Muscle layer of colon (tissue), 2 donors: ENCODE data around the gene PJA1.

Experiments
- H3K27ac ChIP-seq: one replicate; pipeline ENCODE4 v1.7.0; 2013; ENCODE audit warnings: low read depth, mild to moderate bottlenecking, low read length, moderate library complexity
- H3K27me3 ChIP-seq, 2 donors: one replicate each; pipeline ENCODE4 v1.7.0; 2013; ENCODE audit warnings: low read length in 2 of 2, mild to moderate bottlenecking in 2 of 2; ENCODE audit not compliant: insufficient read depth in 2 of 2, control insufficient read depth in 1 of 2
- H3K36me3 ChIP-seq: one replicate; pipeline ENCODE4 v1.7.0; 2013; ENCODE audit warnings: mild to moderate bottlenecking, low read length; ENCODE audit not compliant: insufficient read depth
- H3K4me1 ChIP-seq: one replicate; pipeline ENCODE4 v1.7.0; 2013; ENCODE audit warnings: mild to moderate bottlenecking, low read length; ENCODE audit not compliant: insufficient read depth
- H3K4me3 ChIP-seq, 2 donors: one replicate each; pipeline ENCODE4 v1.7.0; 2013; ENCODE audit warnings: low read length in 2 of 2, low read depth in 1 of 2, mild to moderate bottlenecking in 1 of 2, moderate library complexity in 1 of 2
- H3K9ac ChIP-seq: one replicate; pipeline ENCODE4 v1.7.0; 2013; ENCODE audit warnings: low read length
- H3K9me3 ChIP-seq: one replicate; pipeline ENCODE4 v1.7.0; 2013; ENCODE audit warnings: mild to moderate bottlenecking, low read length
- donor health status: abdominal sarcoma.
- donor health status: Adenocarcinoma of cecum.

PJA1 gene

GRCh38 chrX:69152417-69152841, 12.8 kb downstream of the PJA1 start:
- Histone ChIP-seq H3K4me1 (no peaks in the 10 kb centered on the region), H3K9me3 (no peaks in the 10 kb centered on the region), H3K27me3 (peaks cover 0 to 28% of the 10 kb centered on the region in 2 donors), H3K4me3 (no peak overlapping the region), H3K36me3 (no peaks in the 10 kb centered on the region), H3K9ac (no peak overlapping the region), H3K27ac (no peak overlapping the region)

DNA sequence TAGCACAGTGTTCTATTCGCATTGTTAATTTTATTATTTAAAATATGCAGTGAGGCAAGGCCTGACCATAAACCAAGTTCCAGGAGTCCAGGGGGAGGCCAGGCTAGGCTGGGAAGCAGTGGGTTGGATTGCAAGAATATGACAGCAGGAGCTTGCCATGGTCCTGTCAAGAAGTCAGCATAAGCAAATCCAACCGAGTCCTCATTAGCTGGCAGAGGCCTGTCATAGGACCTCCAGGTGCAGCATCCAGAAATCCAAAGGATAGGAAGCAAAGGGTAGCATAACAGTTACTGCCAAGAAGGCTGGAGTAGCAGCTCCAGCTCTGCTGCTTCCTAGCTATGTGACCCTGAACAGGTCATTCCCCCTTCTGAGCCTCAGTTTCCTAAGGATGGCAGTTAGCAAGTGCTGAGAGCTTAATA, 13.4 kb downstream of the PJA1 start:
- Histone ChIP-seq H3K4me1 (no peaks in the 10 kb centered on the region), H3K36me3 (no peaks in the 10 kb centered on the region), H3K9me3 (no peaks in the 10 kb centered on the region), H3K27me3 (peaks cover 0 to 28% of the 10 kb centered on the region in 2 donors), H3K9ac (no peak overlapping the region), H3K4me3 (no peak overlapping the region), H3K27ac (no peak overlapping the region)

- H3K27me3 ChIP-seq, result peaks cover 0 to 21% of the 10 kb centered on the region in 2 donors
- H3K9ac ChIP-seq, result no peak overlapping the region
- no peaks in the 10 kb centered on the region for H3K36me3 ChIP-seq
- no peak overlapping the region for H3K27ac ChIP-seq
- no peaks in the 10 kb centered on the region for H3K9me3 ChIP-seq
- H3K4me1 ChIP-seq, result no peaks in the 10 kb centered on the region
- no peak overlapping the region for H3K4me3 ChIP-seq
Observed at GRCh38 chrX:69150281-69150960, 14.8 kb downstream of the PJA1 start.

DNA sequence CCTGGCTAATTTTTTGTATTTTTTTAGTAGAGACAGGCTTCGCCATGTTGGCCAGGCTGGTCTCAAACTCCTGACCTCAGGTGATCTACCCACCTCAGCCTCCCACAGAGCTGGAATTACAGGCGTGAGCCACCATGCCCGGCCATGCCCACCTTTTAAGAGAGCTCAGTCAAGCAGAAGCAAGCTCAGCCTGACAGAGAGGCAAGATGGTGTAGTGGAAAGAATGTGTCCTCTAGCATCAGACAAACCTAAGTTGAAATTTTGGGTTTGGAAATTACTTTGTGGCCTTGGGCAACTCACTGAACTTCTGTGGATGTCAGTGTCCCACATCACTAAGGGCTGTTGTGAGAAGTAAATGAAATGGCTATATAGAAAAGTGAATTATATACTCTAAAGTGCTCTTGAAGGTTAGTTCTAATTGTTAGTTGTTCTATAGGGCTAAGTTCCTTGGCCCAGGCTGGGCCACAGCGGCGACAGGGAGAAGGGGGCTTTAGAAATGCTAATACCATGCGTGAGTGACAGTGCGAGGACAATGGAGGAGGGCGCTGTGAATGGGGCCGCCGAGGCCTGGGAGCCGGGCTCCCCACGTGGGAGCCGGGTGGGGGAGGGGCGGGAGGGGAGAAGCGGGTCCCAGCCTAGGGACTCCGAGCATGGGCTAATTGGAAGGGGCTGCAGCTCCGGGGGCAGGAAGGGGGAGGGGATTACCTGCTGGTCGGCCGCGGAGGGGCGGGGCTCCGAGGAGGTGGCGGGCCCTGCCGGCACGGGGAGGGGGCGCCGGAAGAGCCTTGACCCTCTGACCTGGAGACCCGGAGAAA, 15.6 kb downstream of the PJA1 start:
- Histone ChIP-seq H3K9me3 (no peaks in the 10 kb centered on the region), H3K27me3 (peaks cover 0 to 21% of the 10 kb centered on the region in 2 donors), H3K36me3 (no peaks in the 10 kb centered on the region), H3K4me3 (no peak overlapping the region), H3K9ac (no peak overlapping the region), H3K27ac (no peak overlapping the region), H3K4me1 (no peaks in the 10 kb centered on the region)

DNA sequence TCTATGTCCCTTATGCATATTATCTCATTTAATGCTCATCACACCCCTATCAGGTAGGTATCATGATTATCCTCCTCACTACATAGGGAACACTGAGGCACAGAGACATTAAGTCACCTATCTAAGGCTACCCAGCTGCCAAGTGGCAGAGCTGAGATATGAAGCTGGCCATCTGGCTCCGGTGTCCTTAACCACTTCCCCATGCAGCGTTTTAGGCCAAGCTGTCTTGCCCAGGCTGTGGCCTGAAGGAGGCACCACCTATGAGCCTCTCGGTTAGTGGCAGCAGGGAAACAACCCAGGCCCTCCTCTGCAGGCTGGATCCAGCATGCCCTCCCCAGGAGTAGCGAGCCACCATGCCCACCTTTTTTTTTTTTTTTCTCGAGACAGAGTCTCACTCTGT, 16.3 kb downstream of the PJA1 start:
- H3K27me3 ChIP-seq, result peaks cover 0 to 19% of the 10 kb centered on the region in 2 donors
- no peaks in the 10 kb centered on the region for H3K36me3 ChIP-seq
- no peak overlapping the region for H3K27ac ChIP-seq
- no peak overlapping the region for H3K4me3 ChIP-seq
- H3K4me1 ChIP-seq, result no peaks in the 10 kb centered on the region
- no peak overlapping the region for H3K9ac ChIP-seq
- no peaks in the 10 kb centered on the region for H3K9me3 ChIP-seq

DNA sequence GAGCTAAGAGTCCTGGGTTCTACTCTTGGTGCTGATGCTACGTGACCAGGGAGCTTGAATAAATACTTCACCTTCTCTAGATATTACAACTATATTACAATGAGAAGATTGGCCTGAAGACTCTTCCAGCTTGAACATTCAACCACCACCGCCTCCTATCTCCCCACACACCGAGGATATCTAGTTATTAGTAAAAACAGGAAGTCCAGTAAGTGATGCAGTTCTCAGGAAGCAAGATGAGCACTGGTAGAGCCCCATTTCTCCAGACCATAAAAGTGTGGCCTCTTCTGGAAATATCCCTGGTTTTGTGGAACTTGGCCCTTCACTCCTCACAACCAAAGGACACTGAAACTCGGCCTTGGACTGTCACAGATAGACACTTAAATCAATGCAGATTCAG, 18.5 kb downstream of the PJA1 start:
- H3K27me3 ChIP-seq, result peaks cover 0 to 12% of the 10 kb centered on the region in 2 donors
- H3K36me3 ChIP-seq, result no peaks in the 10 kb centered on the region
- no peaks in the 10 kb centered on the region for H3K4me1 ChIP-seq
- no peak overlapping the region for H3K27ac ChIP-seq
- no peaks in the 10 kb centered on the region for H3K9me3 ChIP-seq
- H3K9ac ChIP-seq, result no peak overlapping the region
- no peak overlapping the region for H3K4me3 ChIP-seq

- Histone ChIP-seq H3K9ac (no peak overlapping the region), H3K27me3 (peaks cover 0 to 16% of the 10 kb centered on the region in 2 donors), H3K9me3 (no peaks in the 10 kb centered on the region), H3K4me1 (no peaks in the 10 kb centered on the region), H3K4me3 (no peak overlapping the region), H3K36me3 (no peaks in the 10 kb centered on the region), H3K27ac (no peak overlapping the region)
Observed at GRCh38 chrX:69145714-69146113, 19.5 kb downstream of the PJA1 start.

GRCh38 chrX:69144838-69145680, 20.2 kb downstream of the PJA1 start:
- H3K27ac ChIP-seq, result no peak overlapping the region
- H3K4me3 ChIP-seq, result no peak overlapping the region
- H3K9ac ChIP-seq, result no peak overlapping the region
- no peaks in the 10 kb centered on the region for H3K4me1 ChIP-seq
- no peaks in the 10 kb centered on the region for H3K36me3 ChIP-seq
- H3K9me3 ChIP-seq, result no peaks in the 10 kb centered on the region
- H3K27me3 ChIP-seq, result peaks cover 0 to 9% of the 10 kb centered on the region in 2 donors

- no peaks in the 10 kb centered on the region for H3K4me1 ChIP-seq
- no peak overlapping the region for H3K4me3 ChIP-seq
- H3K9me3 ChIP-seq, result no peaks in the 10 kb centered on the region
- no peak overlapping the region for H3K9ac ChIP-seq
- H3K27me3 ChIP-seq, result peaks cover 0 to 4% of the 10 kb centered on the region in 2 donors
- no peak overlapping the region for H3K27ac ChIP-seq
- no peaks in the 10 kb centered on the region for H3K36me3 ChIP-seq
Observed at GRCh38 chrX:69143530-69143929, 21.7 kb downstream of the PJA1 start.

- Histone ChIP-seq H3K27ac (no peak overlapping the region), H3K4me3 (no peak overlapping the region), H3K9ac (no peak overlapping the region), H3K36me3 (no peaks in the 10 kb centered on the region), H3K27me3 (peaks cover 0 to 4% of the 10 kb centered on the region in 2 donors), H3K9me3 (no peaks in the 10 kb centered on the region), H3K4me1 (no peaks in the 10 kb centered on the region)
Observed at GRCh38 chrX:69142788-69143469, 22.3 kb downstream of the PJA1 start.

DNA sequence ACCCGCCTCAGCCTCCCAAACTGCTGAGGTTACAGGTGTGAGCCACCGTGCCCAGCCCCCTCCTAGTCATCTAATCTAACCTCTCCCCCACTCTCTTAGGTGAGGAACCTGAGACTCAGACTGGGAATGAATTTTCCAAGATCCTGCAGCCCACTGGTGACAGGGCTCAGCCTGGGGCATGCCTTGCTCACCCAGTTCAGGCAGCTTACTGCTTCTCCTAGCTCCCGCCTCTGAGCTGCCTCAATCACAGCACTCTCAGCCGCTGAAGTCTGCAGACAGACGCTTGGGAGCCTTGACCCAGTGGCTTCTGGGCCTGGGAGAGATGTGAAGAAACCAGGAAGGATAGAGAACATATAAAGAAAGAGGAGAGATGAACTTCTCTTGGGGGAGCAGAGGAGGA, 24.4 kb downstream of the PJA1 start:
- Histone ChIP-seq H3K9me3 (no peaks in the 10 kb centered on the region), H3K36me3 (no peaks in the 10 kb centered on the region), H3K27ac (no peak overlapping the region), H3K27me3 (peaks cover 0 to 12% of the 10 kb centered on the region in 2 donors), H3K9ac (no peak overlapping the region), H3K4me3 (no peak overlapping the region), H3K4me1 (peaks cover 6% of the 10 kb centered on the region)
